Thyroid gland (tissue), 4 donors: ENCODE data around the gene INTS1.

Experiments used
- CTCF ChIP-seq, 6 experiments: fragments of 200-600 bp in 3 of 6; fragments of 450-650 bp in 3 of 6; sonication (generic) in 3 of 6; IDR thresholded peaks; one replicate each; pipeline ENCODE4 v1.5.1; 2016 to 2019; ENCODE audit warnings: antibody characterized with exemption in 6 of 6, mild to moderate bottlenecking in 2 of 6, inconsistent platforms in 1 of 6, moderate library complexity in 1 of 6
- POLR2A ChIP-seq, 2 donors: fragments of 450-650 bp; IDR thresholded peaks; one replicate each; pipeline ENCODE4 v1.6.1; 2017; ENCODE audit warnings: antibody characterized with exemption in 2 of 2, mild to moderate bottlenecking in 2 of 2, moderate library complexity in 1 of 2

- no peak for TF ChIP-seq CTCF (IDR thresholded peaks at IDR 0.05)
- no peak for TF ChIP-seq POLR2A (IDR thresholded peaks at IDR 0.05)
These were observed 66.0 kb downstream of the INTS1 start for GRCh38 chr7:1438208-1438607.
